Coronary artery (tissue), 2 donors: ENCODE data around the gene SPIRE1.
"Not testable (repeated sequence)": the region's sequence is repeated elsewhere in the genome, so short reads cannot be mapped to it uniquely, and the experiment has no call there.

ENCODE experiments used
- DNase-seq: peaks from one replicate; pipeline ENCODE4 v3.0.0-alpha.2; 2017; ENCODE audit warnings: low spot score
- H3K27ac ChIP-seq, 2 donors: fragments of 200-600 bp; sonication (generic); one replicate each; pipeline ENCODE4 v1.5.1; 2016 to 2019
- H3K4me3 ChIP-seq: fragments of 200-600 bp; sonication (generic); 2 replicates; pipeline ENCODE4 v1.5.1; 2016; ENCODE audit warnings: mild to moderate bottlenecking, moderate library complexity
- CTCF ChIP-seq: fragments of 200-600 bp; sonication (generic); IDR thresholded peaks from one replicate; pipeline ENCODE4 v1.5.1; 2019; ENCODE audit warnings: antibody characterized with exemption

The SPIRE1 gene

GRCh38 chr18:12651651-12652050 lies 6.3 kb downstream of the SPIRE1 start:
- no peak for TF ChIP-seq CTCF

GRCh38 chr18:12647773-12648172 lies 10.1 kb downstream of the SPIRE1 start:
- no peak for TF ChIP-seq CTCF
- H3K27ac ChIP-seq = no peak overlapping the region
- DNase-seq = no peak
- no peak overlapping the region for H3K4me3 ChIP-seq

More at GRCh38 chr18:12651651-12652050, 6.3 kb downstream of the SPIRE1 start:
- no peak overlapping the region for H3K27ac ChIP-seq
- DNase-seq = no peak
- no peak overlapping the region for H3K4me3 ChIP-seq

- TF ChIP-seq CTCF = no peak
- peak overlapping the region; percentile 51 for H3K4me3 ChIP-seq
- no peak for DNase-seq
- H3K27ac ChIP-seq = peak overlapping the region; percentile 63 to 72
These were observed 12.1 kb downstream of the SPIRE1 start for GRCh38 chr18:12645751-12646203.

- TF ChIP-seq CTCF = no peak
- H3K4me3 ChIP-seq = no peak overlapping the region
- no peak for DNase-seq
- H3K27ac ChIP-seq = peak overlapping the region; percentile 63 to 72
These were observed 12.7 kb downstream of the SPIRE1 start for GRCh38 chr18:12645254-12645653.

DNA sequence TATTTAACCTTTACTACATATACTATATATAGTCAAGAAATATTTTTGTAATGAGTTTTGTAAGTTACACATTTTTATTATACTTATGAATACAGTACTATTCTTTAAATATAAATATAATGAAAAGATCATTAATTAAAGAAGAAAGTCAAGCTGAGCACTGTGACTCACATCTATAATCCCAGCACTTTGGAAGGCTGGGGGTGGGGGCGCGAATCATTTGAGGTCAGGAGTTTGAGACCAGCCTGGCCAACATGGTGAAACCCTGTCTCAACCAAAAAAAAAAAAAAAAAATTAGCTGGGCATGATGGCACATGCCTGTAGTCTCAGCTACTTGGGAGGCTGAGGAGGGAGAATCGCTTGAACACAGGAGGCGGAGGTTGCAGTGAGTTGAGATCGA lies 14.2 kb downstream of the SPIRE1 start:
- not testable (repeated sequence) for H3K4me3 ChIP-seq, DNase-seq, H3K27ac ChIP-seq

GRCh38 chr18:12640881-12641200 lies 17.1 kb downstream of the SPIRE1 start:
- H3K4me3 ChIP-seq = no peak overlapping the region
- DNase-seq = no peak
- no peak for TF ChIP-seq CTCF
- no peak overlapping the region for H3K27ac ChIP-seq

DNA sequence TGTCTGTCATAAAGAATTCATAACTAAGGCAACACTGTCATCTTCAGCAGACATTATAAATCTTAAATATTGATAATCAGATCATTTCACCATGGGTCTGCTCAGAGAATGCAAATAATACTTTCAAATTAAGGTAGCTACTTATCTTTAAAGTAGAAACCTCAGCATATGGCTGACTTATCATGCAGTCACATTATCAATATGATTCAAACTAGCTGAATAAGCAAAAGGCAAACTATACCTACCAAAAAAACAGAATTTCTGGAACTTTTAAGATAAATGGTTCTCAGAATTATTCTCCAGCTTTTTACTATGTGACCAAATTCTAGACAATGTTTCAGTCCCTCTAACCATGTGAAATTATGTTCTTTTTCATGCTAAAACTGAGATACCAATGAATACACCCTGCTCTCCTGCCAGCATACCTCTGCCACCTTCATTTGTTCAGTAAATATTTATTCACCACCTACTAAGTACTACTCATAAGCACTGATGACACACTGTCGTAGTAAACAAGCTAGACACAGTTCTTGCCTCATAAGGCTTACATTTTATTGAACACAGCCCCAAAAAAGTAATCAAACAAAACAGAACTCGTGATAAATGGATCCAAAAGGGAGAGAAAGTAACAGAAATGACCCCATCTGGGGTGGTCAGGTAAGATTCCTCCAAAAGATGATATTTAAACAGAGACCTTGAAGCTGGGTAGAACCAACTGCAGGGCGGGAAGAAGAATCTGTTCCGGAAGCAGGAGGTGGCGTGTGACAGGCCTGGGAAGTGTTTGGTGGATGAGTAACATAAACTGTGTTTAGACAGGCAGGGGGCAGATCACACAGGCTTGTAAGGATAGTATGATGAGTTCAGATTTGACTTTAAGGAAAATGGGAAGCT lies 17.7 kb downstream of the SPIRE1 start:
- H3K4me3 ChIP-seq = no peak overlapping the region
- no peak for DNase-seq
- no peak for TF ChIP-seq CTCF
- H3K27ac ChIP-seq = no peak overlapping the region
